Hematopoietic multipotent progenitor cell treated with erythropoietin and hydrocortisone succinate and interleukin-3 and kit ligand, for 8 days (in vitro differentiated cells): ENCODE measurements around the gene CD34.
"Not testable (repeated sequence)": the region's sequence is repeated elsewhere in the genome, so short reads cannot be mapped to it uniquely, and the experiment has no call there.

Experiments
- DNase-seq: peaks from one replicate; pipeline ENCODE4 v3.0.0-alpha.2; 2015

CD34 gene

GRCh38 chr1:207910591-207911354 lies at the start of gene CD34:
Gene CD34 (minus strand): TSS chr1:207911125. CDS start chr1:207911080, 45 bp downstream.
- no peak for DNase-seq

GRCh38 chr1:207960346-207960745 lies 49.4 kb upstream of the CD34 start:
- no peak for DNase-seq

GRCh38 chr1:207959910-207960309 lies 49.0 kb upstream of the CD34 start:
- no peak for DNase-seq

GRCh38 chr1:207959141-207959825 lies 48.4 kb upstream of the CD34 start:
- peak; percentile 42 for DNase-seq

GRCh38 chr1:207958376-207959139 lies 47.6 kb upstream of the CD34 start:
- DNase-seq = no peak

- no peak for DNase-seq
Observed at GRCh38 chr1:207956986-207957385, 46.1 kb upstream of the CD34 start.

GRCh38 chr1:207954104-207954503 lies 43.2 kb upstream of the CD34 start:
- DNase-seq = no peak

- no peak for DNase-seq
Observed at GRCh38 chr1:207952617-207953542, 42.0 kb upstream of the CD34 start.

- no peak for DNase-seq
Observed at GRCh38 chr1:207951652-207952051, 40.7 kb upstream of the CD34 start.

- no peak for DNase-seq
Observed at GRCh38 chr1:207950750-207951149, 39.8 kb upstream of the CD34 start.

GRCh38 chr1:207949571-207950195 lies 38.8 kb upstream of the CD34 start:
- no peak for DNase-seq

- DNase-seq = no peak
Observed at GRCh38 chr1:207948536-207949250, 37.8 kb upstream of the CD34 start.

GRCh38 chr1:207946756-207947155 lies 35.8 kb upstream of the CD34 start:
- DNase-seq = no peak

- no peak for DNase-seq
Observed at GRCh38 chr1:207944571-207944970, 33.6 kb upstream of the CD34 start.

- not testable (repeated sequence) for DNase-seq
Observed at GRCh38 chr1:207942337-207942741, 31.4 kb upstream of the CD34 start.

GRCh38 chr1:207941665-207942064 lies 30.7 kb upstream of the CD34 start:
- peak; percentile 61 for DNase-seq

GRCh38 chr1:207938016-207938415 lies 27.1 kb upstream of the CD34 start:
- no peak for DNase-seq

GRCh38 chr1:207937204-207937603 lies 26.3 kb upstream of the CD34 start:
- no peak for DNase-seq

- peak; percentile 95 for DNase-seq
Observed at GRCh38 chr1:207935166-207935583, 24.2 kb upstream of the CD34 start.

GRCh38 chr1:207933205-207933800 lies 22.4 kb upstream of the CD34 start:
- peak; percentile 52 for DNase-seq

- no peak for DNase-seq
Observed at GRCh38 chr1:207926984-207927383, 16.1 kb upstream of the CD34 start.
